Measurements from ENCODE around the gene ANKRD52. TPM values are rescaled to one million over a fixed set of nuclear protein-coding genes. Genes with fewer than 3 reads are reported as not detected.

The ANKRD52 gene
- total and polyA plus RNA-seq, 10 of the 15 experiments (the other 5 are each of a cell fraction or from before 2014, with no cell fraction given): 0.90 to 55.3 (median 16.1) TPM

- peak overlapping the region; percentile 93; the same call in 1 of the 2 replicates for H3K4me3 ChIP-seq
- BruUV-seq (replicated peaks): no TSS peak
- H3K4me2 ChIP-seq (ENCODE audit: control insufficient read depth, insufficient read depth): peak overlapping the region; percentile 70
- no peaks in the 10 kb centered on the region for H4K20me1 ChIP-seq (ENCODE audit: control insufficient read depth, insufficient read depth)
- H2AFZ ChIP-seq (ENCODE audit: control insufficient read depth, low read depth, low read length): no peak overlapping the region
- SMC1A ChIA-PET (ENCODE audit: uncharacterized antibody, unreplicated experiment): interaction anchor here (1.0 to 2.8 kb wide), 3 partner anchors 14 to 168 kb away, joined by 4 to 14 read pairs (median 5); no protein-coding TSS in a partner anchor
- peaks cover 66% of the 10 kb centered on the region for H3K79me2 ChIP-seq (ENCODE audit: control insufficient read depth, insufficient read depth, low read length)
- ATAC-seq (peak; percentile 5; the same call in 2 of the 3 replicates), DNase-seq (ENCODE audit: low read depth, low spot score) (no peak), FAIRE-seq (no peak)
- H3K9ac ChIP-seq (ENCODE audit: control insufficient read depth, insufficient read depth, low read length): no peak overlapping the region
- peaks cover 0 to 14% of the 10 kb centered on the region in 2 experiments; a peak in 1 of 4 replicates for H3K36me3 ChIP-seq (ENCODE audit: control insufficient read depth in 2 of 2, insufficient read depth in 2 of 2, low read length in 1 of 2)
- peaks cover 27% of the 10 kb centered on the region for H3K4me1 ChIP-seq (ENCODE audit: control insufficient read depth, insufficient read depth, low read length)
- intact Hi-C loops (cut with micrococcal nuclease; ENCODE audit: unreplicated experiment) (no loop called here), in situ Hi-C loops (cut with MboI) (no loop called here)
- CTCF ChIA-PET: interaction anchor here (0.9 to 1.8 kb wide), 3 partner anchors 9 to 168 kb away, joined by 3 to 4 read pairs (median 3); no protein-coding TSS in a partner anchor
- 2% methylated on average over 5 of the region's 5 CpGs for WGBS (ENCODE audit: insufficient coverage, insufficient replicate concordance, low lambda C conversion rate, missing lambda C conversion rate)
- peak overlapping the region; percentile 7 for H3K27ac ChIP-seq (ENCODE audit: control insufficient read depth, insufficient read depth)
- RAD21 ChIA-PET (ENCODE audit: unreplicated experiment): interaction anchor here (1.0 kb wide), 2 partner anchors 37 to 168 kb away, joined by 3 read pairs; no protein-coding TSS in a partner anchor
- H3K27me3 ChIP-seq (replicated peaks in 1 of 2; ENCODE audit: control insufficient read depth in 2 of 2, insufficient read depth in 2 of 2, low read length in 1 of 2): no peaks in the 10 kb centered on the region
- POLR2A ChIA-PET: interaction anchor here (2.1 kb wide), 1 partner anchor 174 kb away, joined by 6 read pairs; no protein-coding TSS in a partner anchor
- no peaks in the 10 kb centered on the region for H3K9me3 ChIP-seq (replicated peaks; ENCODE audit: control insufficient read depth, insufficient read depth, low read length)
- TF ChIP-seq TCF3 (IDR thresholded peaks at IDR 0.05; ENCODE audit: borderline replicate concordance, insufficient read depth, low read depth, low read length) (no peak), ZBTB33 (IDR thresholded peaks at IDR 0.05) (no peak), RAD21 (IDR thresholded peaks at IDR 0.05; ENCODE audit: insufficient read depth, low read depth, low read length) (no peak), PAX5 (IDR thresholded peaks at IDR 0.05; ENCODE audit: borderline replicate concordance, low read depth, low read length) (peak; percentile 49; the same call in 1 of the 2 replicates), CHD1 (IDR thresholded peaks at IDR 0.05; ENCODE audit: low read depth, low read length) (no peak), HCFC1 (IDR thresholded peaks at IDR 0.05; ENCODE audit: low read length) (no peak), MTA2 (IDR thresholded peaks at IDR 0.05; ENCODE audit: low read depth) (0 out of 2 replicates have a peak, but pooled peaks have one; percentile 21), KDM1A (IDR thresholded peaks at IDR 0.05; ENCODE audit: borderline replicate concordance) (no peak), GATAD2B (conservative IDR thresholded peaks at IDR 0.05; ENCODE audit: low read depth) (no peak), BCL3 (IDR thresholded peaks at IDR 0.05; ENCODE audit: borderline replicate concordance, insufficient read depth, low read depth, low read length, poor library complexity, severe bottlenecking) (no peak), IKZF2 (IDR thresholded peaks at IDR 0.05) (no peak), POLR2A (IDR thresholded peaks at IDR 0.05; ENCODE audit: low read depth, low read length) (no peak), STAT3 (IDR thresholded peaks at IDR 0.05; ENCODE audit: low read depth, low read length) (no peak), MEF2B (IDR thresholded peaks at IDR 0.05; ENCODE audit: partially characterized antibody, poor library complexity, severe bottlenecking) (peak; percentile 32), HDAC6 (IDR thresholded peaks at IDR 0.05; ENCODE audit: unreplicated experiment) (no peak), USF2 (IDR thresholded peaks at IDR 0.05; ENCODE audit: borderline replicate concordance, low read depth, low read length) (no peak), SUPT20H (IDR thresholded peaks at IDR 0.05; ENCODE audit: borderline replicate concordance, control insufficient read depth, low read depth, low read length) (no peak), WRNIP1 (IDR thresholded peaks at IDR 0.05; ENCODE audit: borderline replicate concordance, low read depth, low read length) (no peak), E2F4 (IDR thresholded peaks at IDR 0.05; ENCODE audit: low read depth, low read length) (no peak), PML (IDR thresholded peaks at IDR 0.05; ENCODE audit: low read length) (no peak)
These were observed 38.1 kb upstream of the ANKRD52 start for GRCh38 chr12:56296295-56296694.

Data from GM12878 (cell line).